ENCODE data around the gene UQCRHL. TPM values are rescaled to one million over a fixed set of nuclear protein-coding genes. Genes with fewer than 3 reads are reported as not detected.

The UQCRHL gene
- total and polyA plus RNA-seq, 2 of the 8 experiments (the other 6 are each of a cell fraction or from before 2014, with no cell fraction given) = 3.7 to 3.9 TPM

DNA sequence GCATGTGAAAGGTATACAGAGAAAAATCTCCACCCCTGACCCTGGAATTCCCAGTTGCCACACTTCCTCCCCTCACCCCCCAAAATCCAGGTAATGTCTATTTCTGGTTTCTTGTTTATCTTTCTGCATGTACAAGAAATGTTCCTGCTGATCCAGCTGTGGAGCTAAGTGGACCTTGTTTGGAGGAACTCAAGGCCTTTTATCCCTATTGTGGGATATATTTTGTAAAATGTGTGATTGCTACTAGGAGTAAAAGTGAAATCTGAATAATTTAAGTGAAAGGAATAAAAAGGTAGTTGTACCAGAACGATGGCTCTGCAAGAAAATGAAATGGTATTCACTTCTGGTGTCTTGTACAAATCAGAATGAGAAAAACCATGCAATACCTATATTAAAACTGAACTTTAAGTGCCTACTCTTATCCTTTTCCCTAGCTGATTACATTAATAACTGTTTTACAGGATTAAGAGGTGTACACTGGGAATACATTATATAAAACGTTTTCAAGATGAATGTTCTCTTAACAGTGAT, 43.1 kb upstream of the UQCRHL start:
- Histone ChIP-seq H2AFZ (ENCODE audit: low read length) (no peak overlapping the region), H2AK5ac (ENCODE audit: low read depth, low read length) (peak overlapping the region; percentile 46; the same call in 1 of the 2 replicates), H3K23me2 (ENCODE audit: low read depth, low read length) (peaks cover 8% of the 10 kb centered on the region), H2BK15ac (ENCODE audit: low read length) (no peak overlapping the region), H3K4me2 (ENCODE audit: insufficient read depth in 1 of 2, low read depth in 2 of 2, low read length in 2 of 2) (peak overlapping the region; percentile 72 to 94), H3K56ac (replicated peaks; ENCODE audit: insufficient read length, low read depth, low read length) (no peak overlapping the region), H3K14ac (ENCODE audit: insufficient read length) (no peak overlapping the region), H3K23ac (ENCODE audit: insufficient read length) (no peak overlapping the region), H3K36me3 (ENCODE audit: control insufficient read depth in 2 of 4, insufficient read depth in 4 of 4, low read length in 3 of 4) (no peaks in the 10 kb centered on the region; a peak in 1 of 8 replicates), H2BK20ac (ENCODE audit: low read length) (no peak overlapping the region), H3K18ac (ENCODE audit: extremely low read depth, low read length) (no peak overlapping the region), H3K9ac (replicated peaks in 1 of 4; ENCODE audit: extremely low read depth in 1 of 4, low read depth in 3 of 4, low read length in 3 of 4) (peak overlapping the region in 1 of 4 experiments; percentile 31; a peak in 1 of 7 replicates), H2BK12ac (ENCODE audit: low read depth, low read length) (peak overlapping the region; percentile 60; the same call in 1 of the 2 replicates), H3K79me2 (ENCODE audit: control insufficient read depth in 1 of 2, insufficient read depth in 2 of 2, low read length in 2 of 2) (peaks cover 0 to 73% of the 10 kb centered on the region in 2 experiments; a peak in 3 of 4 replicates), H4K8ac (ENCODE audit: extremely low read depth, insufficient read depth, low read length) (no peak overlapping the region), H3K4me1 (replicated peaks in 1 of 4; ENCODE audit: control insufficient read depth in 3 of 4, insufficient read depth in 4 of 4, low read length in 3 of 4) (peaks cover 0 to 6% (median 2%) of the 10 kb centered on the region in 4 experiments; a peak in 2 of 7 replicates), H4K20me1 (replicated peaks in 1 of 2; ENCODE audit: control insufficient read depth in 1 of 2, insufficient read depth in 2 of 2, low read length in 2 of 2) (peaks cover 0 to 5% of the 10 kb centered on the region in 2 experiments), H3K4me3 (ENCODE audit: extremely low read depth in 1 of 4, insufficient read depth in 2 of 4, low read depth in 3 of 4, low read length in 4 of 4) (peak overlapping the region; percentile 7 to 76 (median 60); a peak in 6 of 8 replicates), H2BK5ac (ENCODE audit: low read depth, low read length) (no peak overlapping the region), H3K27me3 (replicated peaks in 1 of 4; ENCODE audit: control insufficient read depth in 3 of 4, extremely low read depth in 1 of 4, insufficient read depth in 3 of 4, low read length in 3 of 4) (no peaks in the 10 kb centered on the region; a peak in 1 of 7 replicates), H3K79me1 (ENCODE audit: low read depth, low read length) (peaks cover 3% of the 10 kb centered on the region; the same call in 1 of the 2 replicates), H4K5ac (ENCODE audit: insufficient read length, low read depth, low read length) (no peak overlapping the region), H3K4ac (replicated peaks; ENCODE audit: insufficient read length, low read depth, low read length) (no peak overlapping the region), H3K9me3 (ENCODE audit: insufficient read depth in 2 of 2, low read depth in 1 of 2, low read length in 1 of 2) (no peaks in the 10 kb centered on the region), H2BK120ac (replicated peaks; ENCODE audit: low read depth, low read length) (no peak overlapping the region), H4K91ac (replicated peaks; ENCODE audit: insufficient read length, low read length) (no peak overlapping the region), H3K27ac (ENCODE audit: low read depth, low read length) (no peak overlapping the region)
- TF ChIP-seq, protein P1, sequence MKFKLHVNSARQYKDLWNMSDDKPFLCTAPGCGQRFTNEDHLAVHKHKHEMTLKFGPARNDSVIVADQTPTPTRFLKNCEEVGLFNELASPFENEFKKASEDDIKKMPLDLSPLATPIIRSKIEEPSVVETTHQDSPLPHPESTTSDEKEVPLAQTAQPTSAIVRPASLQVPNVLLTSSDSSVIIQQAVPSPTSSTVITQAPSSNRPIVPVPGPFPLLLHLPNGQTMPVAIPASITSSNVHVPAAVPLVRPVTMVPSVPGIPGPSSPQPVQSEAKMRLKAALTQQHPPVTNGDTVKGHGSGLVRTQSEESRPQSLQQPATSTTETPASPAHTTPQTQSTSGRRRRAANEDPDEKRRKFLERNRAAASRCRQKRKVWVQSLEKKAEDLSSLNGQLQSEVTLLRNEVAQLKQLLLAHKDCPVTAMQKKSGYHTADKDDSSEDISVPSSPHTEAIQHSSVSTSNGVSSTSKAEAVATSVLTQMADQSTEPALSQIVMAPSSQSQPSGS (IDR thresholded peaks at IDR 0.05; ENCODE audit: low read length) = no peak
- TF ChIP-seq CBX5 (IDR thresholded peaks at IDR 0.05; ENCODE audit: low read depth, low read length) (no peak), KDM5A (IDR thresholded peaks at IDR 0.05; ENCODE audit: low read length) (no peak), RFX5 (IDR thresholded peaks at IDR 0.05; ENCODE audit: borderline replicate concordance, low read depth, low read length) (no peak), RBBP5 (IDR thresholded peaks at IDR 0.05; ENCODE audit: borderline replicate concordance, low read depth, low read length) (no peak), NANOG (IDR thresholded peaks at IDR 0.05; ENCODE audit: insufficient read depth, low read depth, low read length, poor library complexity, severe bottlenecking) (no peak), KDM1A (IDR thresholded peaks at IDR 0.05; ENCODE audit: borderline replicate concordance, low read length) (no peak), CBX8 (IDR thresholded peaks at IDR 0.05; ENCODE audit: borderline replicate concordance, low read depth, low read length) (no peak), ZNF274 (IDR thresholded peaks at IDR 0.05; ENCODE audit: borderline replicate concordance, extremely low read depth, low read length) (no peak)
- FAIRE-seq (no peak), DNase-seq (ENCODE audit: low read depth in 1 of 2, low spot score in 2 of 2) (peak in 1 of 2 experiments; percentile 23)
- 35% methylated on average over 2 of the region's 2 CpGs; no CpG with 5 or more reads in 1 of the 2 experiments for WGBS, 2 experiments (ENCODE audit: extremely low coverage in 1 of 2, insufficient coverage in 1 of 2, insufficient read length in 1 of 2, insufficient replicate concordance in 2 of 2, low coverage in 1 of 2, low lambda C conversion rate in 2 of 2, missing lambda C conversion rate in 1 of 2)
- POLR2A ChIA-PET (ENCODE audit: partially characterized antibody) = interaction anchor here (0.6 to 6.0 kb wide), 15 partner anchors 9 to 105 kb away, joined by 3 to 87 read pairs (median 6); no protein-coding TSS in a partner anchor
- CTCF ChIA-PET (ENCODE audit: partially characterized antibody) = interaction anchor here (0.6 to 1.3 kb wide), 4 partner anchors 12 to 74 kb away, joined by 3 to 5 read pairs (median 4); no protein-coding TSS in a partner anchor

Data from H1 (cell line).